ENCODE results near the gene UBE2B.

GRCh38 chr5:134328619-134329018 is 42.8 kb upstream of the UBE2B start:
- TF ChIP-seq CTCF (IDR thresholded peaks at IDR 0.05; ENCODE audit: borderline replicate concordance, extremely low read depth, low read length, poor library complexity, severe bottlenecking) (no peak), EZH2 (IDR thresholded peaks at IDR 0.05; ENCODE audit: borderline replicate concordance, low read depth, low read length, severe bottlenecking) (no peak)

Measured in DND-41 (cell line).